ENCODE measurements around the gene NALCN. TPM values are rescaled to one million over a fixed set of nuclear protein-coding genes. Genes with fewer than 3 reads are reported as not detected.

Gene NALCN
- total RNA-seq, 3 donors from 2014 or later: 0.10 to 1.4 (median 0.12) TPM

- Histone ChIP-seq H3K36me3 (ENCODE audit: low read depth) (no peaks in the 10 kb centered on the region), H3K9me3 (no peaks in the 10 kb centered on the region), H3K4me3 (no peak overlapping the region), H3K4me1 (ENCODE audit: low read depth) (no peaks in the 10 kb centered on the region)
- TF ChIP-seq, protein P1, sequence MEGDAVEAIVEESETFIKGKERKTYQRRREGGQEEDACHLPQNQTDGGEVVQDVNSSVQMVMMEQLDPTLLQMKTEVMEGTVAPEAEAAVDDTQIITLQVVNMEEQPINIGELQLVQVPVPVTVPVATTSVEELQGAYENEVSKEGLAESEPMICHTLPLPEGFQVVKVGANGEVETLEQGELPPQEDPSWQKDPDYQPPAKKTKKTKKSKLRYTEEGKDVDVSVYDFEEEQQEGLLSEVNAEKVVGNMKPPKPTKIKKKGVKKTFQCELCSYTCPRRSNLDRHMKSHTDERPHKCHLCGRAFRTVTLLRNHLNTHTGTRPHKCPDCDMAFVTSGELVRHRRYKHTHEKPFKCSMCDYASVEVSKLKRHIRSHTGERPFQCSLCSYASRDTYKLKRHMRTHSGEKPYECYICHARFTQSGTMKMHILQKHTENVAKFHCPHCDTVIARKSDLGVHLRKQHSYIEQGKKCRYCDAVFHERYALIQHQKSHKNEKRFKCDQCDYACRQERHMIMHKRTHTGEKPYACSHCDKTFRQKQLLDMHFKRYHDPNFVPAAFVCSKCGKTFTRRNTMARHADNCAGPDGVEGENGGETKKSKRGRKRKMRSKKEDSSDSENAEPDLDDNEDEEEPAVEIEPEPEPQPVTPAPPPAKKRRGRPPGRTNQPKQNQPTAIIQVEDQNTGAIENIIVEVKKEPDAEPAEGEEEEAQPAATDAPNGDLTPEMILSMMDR (IDR thresholded peaks at IDR 0.05): no peak
- ATAC-seq (no peak), DNase-seq (no peak)
- intact Hi-C loops (cut with DNase I, micrococcal nuclease): no loop called here
Measured at GRCh38 chr13:101412076-101412475, 4.2 kb downstream of the NALCN start.

GRCh38 chr13:101408992-101409656, 7.2 kb downstream of the NALCN start:
- no peaks in the 10 kb centered on the region for H3K36me3 ChIP-seq (ENCODE audit: low read depth)
- no peak overlapping the region for H3K4me3 ChIP-seq
- TF ChIP-seq, protein P1 (IDR thresholded peaks at IDR 0.05): no peak
- DNase-seq (no peak), ATAC-seq (no peak)
- no peaks in the 10 kb centered on the region for H3K9me3 ChIP-seq
- intact Hi-C loops (cut with DNase I, micrococcal nuclease): no loop called here
- H3K4me1 ChIP-seq (ENCODE audit: low read depth): no peaks in the 10 kb centered on the region

DNA sequence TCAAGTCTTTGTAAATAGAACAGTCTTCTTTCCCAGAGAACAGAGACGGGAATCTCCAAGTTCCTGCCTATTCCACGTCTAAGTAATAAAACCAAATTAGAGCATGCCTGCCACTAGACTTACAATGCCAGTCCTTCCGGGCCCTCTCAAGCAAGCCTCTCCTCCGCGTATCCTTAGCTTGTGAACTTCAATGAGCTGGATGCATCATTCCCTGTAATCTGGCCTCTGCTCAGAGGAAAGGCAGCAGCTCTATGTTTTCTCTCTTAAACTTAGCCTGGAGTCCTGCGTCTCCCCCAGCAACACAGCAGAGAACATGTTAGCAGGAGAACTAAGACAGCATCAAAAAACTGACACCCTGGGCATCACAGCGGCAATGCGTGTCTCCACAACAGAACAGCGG, 8.2 kb downstream of the NALCN start:
- TF ChIP-seq, protein P1 (IDR thresholded peaks at IDR 0.05): no peak

DNA sequence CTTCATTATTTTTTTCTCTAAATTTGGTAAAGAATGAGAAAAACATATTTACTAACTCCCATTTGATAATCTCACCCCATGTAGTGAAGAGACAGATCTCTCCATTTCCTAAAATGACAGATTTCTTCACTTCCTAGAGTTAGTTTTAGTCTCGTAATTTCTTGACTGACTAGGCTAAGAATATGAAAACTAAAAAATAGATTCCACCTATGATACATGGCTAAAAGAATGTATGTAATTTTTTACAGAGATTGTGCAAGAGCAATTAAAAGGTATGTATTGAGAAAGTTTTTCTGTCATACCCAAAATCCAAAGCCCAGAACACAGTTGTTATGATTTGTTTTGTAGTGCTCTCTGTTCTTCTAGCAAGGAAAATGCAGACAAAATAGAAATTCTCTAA, 9.5 kb downstream of the NALCN start:
- Histone ChIP-seq H3K36me3 (ENCODE audit: low read depth) (no peaks in the 10 kb centered on the region), H3K4me3 (no peak overlapping the region), H3K9me3 (no peaks in the 10 kb centered on the region), H3K4me1 (ENCODE audit: low read depth) (no peaks in the 10 kb centered on the region)
- TF ChIP-seq, protein P1 (IDR thresholded peaks at IDR 0.05): no peak
- intact Hi-C loops (cut with DNase I, micrococcal nuclease): no loop called here
- DNase-seq (no peak), ATAC-seq (no peak)

More for the DNA sequence above, 8.2 kb downstream of the NALCN start:
- Histone ChIP-seq H3K4me3 (no peak overlapping the region), H3K9me3 (no peaks in the 10 kb centered on the region), H3K4me1 (ENCODE audit: low read depth) (no peaks in the 10 kb centered on the region), H3K36me3 (ENCODE audit: low read depth) (no peaks in the 10 kb centered on the region)
- DNase-seq (no peak), ATAC-seq (no peak)
- intact Hi-C loops (cut with DNase I, micrococcal nuclease): no loop called here

DNA sequence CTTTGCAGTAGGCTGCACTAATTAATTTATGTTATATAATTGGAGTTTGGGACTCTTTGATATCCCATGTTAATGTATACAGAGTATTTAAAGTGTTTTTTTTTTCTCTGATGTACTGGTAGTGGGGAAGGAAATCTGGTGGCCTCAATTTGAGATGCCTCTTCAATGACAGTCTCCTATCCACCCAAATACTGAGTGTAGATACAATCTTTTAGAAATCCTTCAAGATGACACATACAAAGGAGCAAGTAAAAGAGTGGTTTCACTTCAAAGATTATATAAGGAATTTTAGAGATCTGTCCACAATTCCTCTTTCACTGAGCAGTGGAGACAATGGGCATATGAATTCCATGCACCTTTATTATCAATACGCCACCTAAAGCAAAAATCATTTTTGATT, 15.1 kb downstream of the NALCN start:
- H3K36me3 ChIP-seq (ENCODE audit: low read depth): no peaks in the 10 kb centered on the region
- ATAC-seq (no peak), DNase-seq (no peak)
- H3K9me3 ChIP-seq: no peaks in the 10 kb centered on the region
- no peaks in the 10 kb centered on the region for H3K4me1 ChIP-seq (ENCODE audit: low read depth)
- intact Hi-C loops (cut with DNase I, micrococcal nuclease): no loop called here
- no peak overlapping the region for H3K4me3 ChIP-seq
- TF ChIP-seq, protein P1 (IDR thresholded peaks at IDR 0.05): no peak

DNA sequence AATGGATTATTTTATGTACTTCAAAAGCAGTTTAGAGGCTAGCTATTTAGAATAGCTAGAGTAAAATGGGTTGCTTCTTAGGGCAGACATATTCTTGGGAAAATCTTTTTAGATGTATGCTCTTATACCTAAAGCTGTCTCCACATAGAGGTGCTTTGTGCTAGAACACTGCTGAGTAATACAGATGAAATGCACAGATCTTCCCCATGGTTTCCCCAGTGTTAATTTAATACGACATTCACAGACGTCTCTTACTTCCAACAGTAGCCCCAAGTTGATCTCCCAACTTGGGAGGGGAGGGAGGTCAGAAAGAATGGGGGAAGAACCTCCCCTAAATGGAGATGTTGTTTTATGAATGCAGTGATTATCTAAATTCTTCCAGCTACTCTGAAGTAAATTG, 16.9 kb downstream of the NALCN start:
- no peak for ATAC-seq
- Histone ChIP-seq H3K36me3 (ENCODE audit: low read depth) (no peaks in the 10 kb centered on the region), H3K4me3 (no peak overlapping the region), H3K9me3 (no peaks in the 10 kb centered on the region), H3K4me1 (ENCODE audit: low read depth) (no peaks in the 10 kb centered on the region)
- TF ChIP-seq, protein P1 (IDR thresholded peaks at IDR 0.05): no peak
- intact Hi-C loops (cut with DNase I, micrococcal nuclease): no loop called here
- no peak for DNase-seq
